ENCODE results near the gene LTBP1.
"Not testable (repeated sequence)": the region's sequence is repeated elsewhere in the genome, so short reads cannot be mapped to it uniquely, and the experiment has no call there.

The LTBP1 gene

DNA sequence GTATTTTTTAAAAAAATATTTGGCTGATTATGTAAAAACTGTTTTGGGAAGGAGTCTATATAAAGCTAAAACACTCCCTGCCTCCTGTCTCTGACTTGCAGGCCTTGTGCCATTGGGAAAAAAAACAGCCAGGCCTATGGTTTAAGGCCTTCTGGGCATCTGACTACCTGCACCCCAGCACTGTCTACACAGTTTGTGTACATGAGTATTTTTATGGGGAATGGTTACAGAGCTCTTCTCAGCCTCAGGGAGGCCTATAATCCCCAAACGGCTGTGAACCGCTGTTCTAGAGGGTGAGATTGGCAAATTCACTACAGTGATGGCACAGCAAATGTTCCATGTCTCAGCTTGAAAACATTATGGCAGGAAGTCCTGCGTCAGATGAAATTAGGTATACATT, 96.1 kb downstream of the LTBP1 start:
- no peak for DNase-seq

- DNase-seq, result no peak
Measured at GRCh38 chr2:33047939-33048338, 101.2 kb downstream of the LTBP1 start.

- peak; percentile 43 for DNase-seq
Measured at GRCh38 chr2:33051586-33052360, 105.0 kb downstream of the LTBP1 start.

- no peak for DNase-seq
Measured at GRCh38 chr2:33052361-33052735, 105.6 kb downstream of the LTBP1 start.

GRCh38 chr2:33052795-33053194, 106.0 kb downstream of the LTBP1 start:
- DNase-seq, result not testable (repeated sequence)

DNA sequence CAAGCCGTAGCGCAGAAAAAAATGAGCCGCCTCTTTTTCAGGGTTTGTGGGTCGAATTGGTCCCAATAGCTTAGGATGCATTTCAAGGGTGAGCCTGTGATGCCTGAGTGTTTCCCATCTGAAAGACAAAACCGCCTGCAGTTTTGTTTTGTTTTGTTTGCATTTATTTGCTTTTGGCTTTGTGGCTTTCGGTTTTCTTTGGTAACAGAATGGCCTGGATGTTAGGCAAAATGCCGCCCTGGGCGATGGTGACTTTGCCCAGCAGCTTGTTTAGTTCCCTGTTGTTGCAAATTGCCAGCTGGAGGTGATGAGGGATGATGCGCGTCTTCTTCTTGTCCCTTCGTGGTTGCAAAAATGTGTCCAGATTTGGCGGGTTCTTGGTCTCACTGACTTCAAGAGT, 109.4 kb downstream of the LTBP1 start:
- no peak for DNase-seq

- DNase-seq, result not testable (repeated sequence)
Measured at GRCh38 chr2:33057307-33058028, 110.7 kb downstream of the LTBP1 start.

DNA sequence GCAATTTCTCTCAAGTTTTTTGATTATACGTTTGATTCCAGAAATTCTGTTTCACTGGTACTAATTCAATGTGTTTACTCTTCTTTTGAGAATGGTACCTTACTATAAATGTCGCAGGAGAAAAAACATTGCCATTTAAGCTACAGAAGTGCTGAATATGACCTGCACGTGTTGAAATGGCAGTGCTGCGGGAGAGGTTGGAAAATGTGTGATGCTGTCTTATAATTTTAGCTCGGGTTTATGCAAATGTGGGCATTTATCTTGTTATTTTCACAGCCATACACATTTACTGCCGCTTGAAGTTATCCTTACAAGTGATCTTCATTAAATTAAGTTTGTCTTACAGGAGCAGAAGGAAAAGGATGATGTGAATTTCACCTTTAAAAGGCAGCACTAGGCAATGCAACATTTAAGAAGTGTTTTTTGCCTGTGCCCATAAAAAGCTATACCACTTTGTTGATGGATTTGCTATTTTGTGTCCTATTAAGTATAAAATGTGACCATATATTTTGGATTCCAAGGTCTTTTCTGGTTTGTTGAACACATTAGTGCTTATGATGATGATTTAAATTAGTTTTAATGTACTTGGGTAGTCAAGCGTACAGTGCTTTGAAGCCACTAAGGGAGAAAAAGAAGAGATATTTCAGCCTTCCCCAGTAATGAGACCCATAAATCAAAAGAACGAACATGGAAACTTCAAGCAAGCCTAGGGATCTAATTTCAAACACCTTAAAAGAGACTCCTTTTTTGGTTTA, 112.1 kb downstream of the LTBP1 start:
- DNase-seq, result no peak

- DNase-seq, result no peak
Measured at GRCh38 chr2:33059471-33060156, 112.9 kb downstream of the LTBP1 start.

DNA sequence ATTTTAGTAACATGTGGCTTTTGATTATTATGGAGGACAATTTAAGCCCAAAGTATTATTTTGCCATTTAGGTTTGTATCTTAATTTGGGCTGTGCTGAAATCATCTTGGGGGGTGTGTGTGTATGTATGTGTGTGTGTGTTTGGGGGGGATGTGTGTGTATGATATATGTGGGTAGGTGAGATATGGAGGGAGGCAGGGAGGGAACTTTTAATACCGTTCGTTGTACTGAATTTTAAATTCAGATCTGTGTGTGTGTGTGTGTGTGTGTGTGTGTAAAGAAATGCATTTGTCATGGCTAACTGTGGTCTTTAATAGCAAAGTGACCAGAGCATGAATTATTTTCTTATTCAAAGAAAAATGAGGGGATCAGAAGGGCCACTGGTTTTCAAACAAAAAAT, 113.7 kb downstream of the LTBP1 start:
- no peak for DNase-seq

DNA sequence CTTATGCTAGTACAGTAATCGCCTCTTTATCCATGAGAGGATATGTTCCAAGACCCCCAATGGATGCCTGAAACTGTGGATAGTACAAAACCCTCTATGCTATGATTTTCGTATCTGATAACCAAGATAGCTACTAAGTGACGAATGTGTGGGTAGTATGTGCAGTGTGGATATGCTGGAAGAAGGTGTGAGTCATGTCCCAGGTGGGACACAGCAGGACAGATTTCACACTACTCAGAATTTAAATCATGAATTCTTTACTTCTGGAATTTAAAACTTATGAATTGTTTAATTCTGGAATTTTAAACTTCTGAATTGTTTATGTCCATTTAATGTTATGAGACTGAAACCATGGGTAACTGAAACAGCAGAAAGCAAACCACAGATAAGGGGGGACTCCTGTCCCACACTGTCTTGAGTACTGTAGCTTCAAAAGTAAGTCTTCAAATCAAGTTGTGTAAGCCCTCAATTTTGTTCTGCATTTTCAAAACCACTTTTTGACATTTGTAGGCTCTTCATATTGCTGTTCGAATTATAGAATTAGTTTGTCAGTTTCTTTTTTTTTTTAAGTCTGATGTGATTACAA, 116.0 kb downstream of the LTBP1 start:
- DNase-seq, result no peak

DNA sequence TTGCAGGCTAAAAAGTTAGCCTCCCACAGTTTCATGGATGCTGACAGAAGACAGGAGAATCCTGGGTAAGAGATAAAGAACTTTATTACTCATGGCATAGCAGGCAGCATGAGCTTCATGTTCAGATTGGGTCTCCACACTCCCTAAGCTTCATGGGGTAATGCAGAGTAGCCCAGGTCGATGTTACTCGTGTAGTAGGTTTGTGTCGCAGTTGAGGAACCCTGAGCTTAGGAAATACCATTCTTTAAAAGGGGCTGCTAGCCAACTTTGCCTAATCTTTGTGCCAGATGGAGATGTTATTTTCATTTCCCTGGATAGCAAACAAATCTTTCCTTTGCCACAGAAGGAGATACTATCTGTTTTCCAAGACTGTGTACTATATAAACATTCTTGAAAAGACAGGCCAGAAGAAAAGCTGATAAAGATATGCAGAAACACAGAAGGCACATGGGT, 117.6 kb downstream of the LTBP1 start:
- no peak for DNase-seq

GRCh38 chr2:33067598-33067997, 120.8 kb downstream of the LTBP1 start:
- DNase-seq, result no peak

DNA sequence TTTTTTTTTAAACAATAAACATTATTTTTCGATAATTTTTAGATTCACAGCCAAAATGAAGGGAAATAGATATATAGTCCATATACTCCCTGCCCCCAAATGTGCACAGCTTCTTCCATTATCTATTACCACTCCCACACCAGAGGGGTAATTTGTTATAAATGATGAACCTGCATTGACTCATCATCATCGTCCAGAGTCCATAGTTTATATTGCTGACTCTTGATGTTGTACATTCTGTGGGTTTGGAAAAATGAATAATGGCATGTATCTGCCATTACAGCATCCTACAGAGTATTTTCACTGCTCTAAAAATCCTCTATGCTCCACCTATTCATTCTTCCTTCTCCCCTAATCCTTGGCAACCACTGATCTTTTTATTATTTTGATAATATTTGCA, 121.5 kb downstream of the LTBP1 start:
- DNase-seq, result peak; percentile 84

DNA sequence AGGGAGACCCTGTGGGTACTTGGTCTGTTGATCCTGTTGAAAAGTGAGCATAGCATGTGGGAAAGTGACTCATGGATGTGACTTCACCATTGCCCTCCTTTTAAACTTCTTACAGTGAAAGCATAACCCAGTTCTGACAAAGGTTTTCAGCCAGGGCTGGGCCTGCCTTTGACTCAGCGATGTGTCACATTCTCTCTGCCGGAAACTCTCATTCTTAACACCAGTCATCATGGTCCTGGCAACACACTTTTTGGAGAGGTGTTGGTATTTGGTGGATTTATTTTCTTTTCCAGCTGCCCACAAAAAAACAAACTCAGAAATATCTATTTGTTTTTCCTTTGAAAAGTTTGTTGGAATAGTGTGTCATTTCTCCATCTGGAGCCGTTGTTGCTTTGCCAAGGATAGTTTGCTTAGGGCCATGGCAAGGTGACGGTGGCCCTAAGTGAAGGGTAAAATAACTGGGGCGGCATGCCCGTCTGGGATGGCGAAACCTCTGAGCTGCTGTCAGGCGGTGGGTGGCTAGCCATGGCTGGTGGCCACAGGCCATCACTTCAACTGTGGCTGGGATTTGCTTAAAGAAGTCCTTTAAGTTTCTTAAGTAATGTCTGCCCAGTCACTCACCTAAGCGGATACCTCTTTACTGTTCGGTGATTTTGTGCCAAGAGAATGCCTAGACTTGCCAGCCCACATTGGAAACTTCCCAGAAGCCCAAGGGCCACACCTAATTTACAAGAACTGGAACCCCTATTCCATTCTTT, 123.3 kb downstream of the LTBP1 start:
- peak; percentile 99 for DNase-seq

GRCh38 chr2:33071591-33071990, 124.8 kb downstream of the LTBP1 start:
- DNase-seq, result no peak

GRCh38 chr2:33072614-33073013, 125.9 kb downstream of the LTBP1 start:
- no peak for DNase-seq

DNA sequence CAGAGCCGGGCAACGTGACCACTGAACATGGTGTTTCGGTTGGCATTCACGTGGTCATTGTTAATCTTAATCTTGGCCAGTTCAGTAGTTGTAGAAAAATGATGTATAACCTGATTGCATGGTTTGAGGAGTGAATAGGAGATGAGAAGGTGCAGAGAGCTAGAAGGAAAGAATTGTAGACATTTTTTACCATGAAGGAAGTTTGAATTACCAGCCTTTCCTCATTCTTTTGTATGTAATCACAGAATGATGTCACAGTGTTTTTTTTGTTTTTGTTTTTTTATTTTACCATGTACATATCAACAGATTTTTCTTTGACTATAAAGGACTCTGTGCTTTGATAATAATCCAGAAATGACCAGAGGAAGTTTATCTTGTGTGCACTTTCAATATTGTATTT, 126.3 kb downstream of the LTBP1 start:
- peak; percentile 27 for DNase-seq

DNA sequence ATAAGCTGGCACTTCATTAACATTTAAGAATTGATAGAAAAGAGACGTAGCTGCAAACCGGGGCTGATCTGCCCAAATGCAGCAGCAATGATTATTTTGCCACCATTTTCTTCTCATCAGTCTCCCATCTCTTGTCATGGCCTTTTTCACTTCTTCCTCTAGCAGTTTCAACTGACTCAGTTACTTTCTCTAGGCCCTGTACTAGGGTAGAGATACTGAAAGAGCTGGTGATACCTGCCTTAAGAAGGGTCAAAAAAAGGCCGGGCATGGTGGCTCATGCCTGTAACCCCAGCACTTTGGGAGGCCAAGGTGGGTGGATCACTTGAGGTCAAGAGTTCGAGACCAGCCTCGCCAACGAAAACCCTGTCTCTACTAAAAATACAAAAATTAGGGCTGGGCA, 127.4 kb downstream of the LTBP1 start:
- no peak for DNase-seq

- no peak for DNase-seq
Measured at GRCh38 chr2:33077311-33077710, 130.6 kb downstream of the LTBP1 start.

DNA sequence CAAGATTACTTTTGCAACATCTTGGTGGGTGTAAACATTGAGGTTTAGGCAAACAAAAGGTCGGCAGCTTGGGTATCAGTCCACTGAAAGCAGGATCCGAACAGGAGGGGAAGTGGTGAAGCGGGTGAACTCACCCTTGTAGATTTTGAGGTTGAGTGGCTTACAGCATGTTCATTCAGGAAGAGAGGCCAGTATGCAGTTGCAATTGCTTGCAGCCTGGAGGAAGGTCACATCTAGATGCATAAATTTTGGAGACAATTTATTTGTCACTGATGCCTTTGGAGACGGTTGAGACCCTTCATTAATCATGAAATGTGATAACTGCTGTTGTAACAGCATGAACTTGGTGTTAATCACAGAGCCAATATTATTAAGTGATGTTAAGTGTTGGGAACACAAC, 131.1 kb downstream of the LTBP1 start:
- DNase-seq, result no peak

DNA sequence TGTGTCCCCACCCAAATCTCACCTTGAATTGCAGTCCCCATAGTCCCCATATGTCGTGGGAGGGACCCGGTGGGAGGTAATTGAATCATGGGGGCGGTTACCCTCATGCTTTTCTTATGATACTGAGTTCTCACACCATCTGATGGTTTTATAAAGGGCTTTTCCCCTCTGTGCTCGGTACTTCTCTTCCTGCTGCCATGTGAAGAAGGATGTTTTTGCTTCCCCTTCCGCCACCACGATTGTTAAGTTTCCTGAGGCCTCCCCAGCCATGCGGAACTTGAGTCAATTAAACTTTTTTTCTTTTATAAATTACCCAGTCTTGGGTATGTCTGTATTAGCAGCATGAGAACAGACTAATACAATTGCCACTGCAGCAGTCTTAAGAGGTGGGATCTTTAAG, 134.9 kb downstream of the LTBP1 start:
- no peak for DNase-seq
